ENCODE data around the gene PLCB1. TPM values are rescaled to one million over a fixed set of nuclear protein-coding genes. Genes with fewer than 3 reads are reported as not detected.
A peak's percentile ranks its signal among the peaks of the same experiment; 100 is the strongest.

Gene PLCB1
- total RNA-seq, 1 experiment from 2014 or later, result 14.9 TPM

GRCh38 chr20:8248051-8248450 lies 116.0 kb downstream of the PLCB1 start:
- DNase-seq (ENCODE audit: low read depth, low spot score), result no peak
- in situ Hi-C loops (cut with HindIII; ENCODE audit: low pct_unique_long_range_greater_than_20kb, low sequenced_read_pairs), result no loop called here

GRCh38 chr20:8249634-8250033 lies 117.6 kb downstream of the PLCB1 start:
- in situ Hi-C loops (cut with HindIII; ENCODE audit: low pct_unique_long_range_greater_than_20kb, low sequenced_read_pairs), result no loop called here
- DNase-seq (ENCODE audit: low read depth, low spot score), result no peak

GRCh38 chr20:8250539-8251200 lies 118.6 kb downstream of the PLCB1 start:
- no peak for DNase-seq (ENCODE audit: low read depth, low spot score)
- in situ Hi-C loops (cut with HindIII; ENCODE audit: low pct_unique_long_range_greater_than_20kb, low sequenced_read_pairs), result no loop called here

- DNase-seq (ENCODE audit: low read depth, low spot score), result no peak
- in situ Hi-C loops (cut with HindIII; ENCODE audit: low pct_unique_long_range_greater_than_20kb, low sequenced_read_pairs), result no loop called here
Observed at GRCh38 chr20:8251201-8251575, 119.1 kb downstream of the PLCB1 start.

GRCh38 chr20:8254911-8255582 lies 123.0 kb downstream of the PLCB1 start:
- in situ Hi-C loops (cut with HindIII; ENCODE audit: low pct_unique_long_range_greater_than_20kb, low sequenced_read_pairs), result no loop called here
- no peak for DNase-seq (ENCODE audit: low read depth, low spot score)

- in situ Hi-C loops (cut with HindIII; ENCODE audit: low pct_unique_long_range_greater_than_20kb, low sequenced_read_pairs), result no loop called here
- DNase-seq (ENCODE audit: low read depth, low spot score), result peak; percentile 7
Observed at GRCh38 chr20:8255945-8256632, 124.0 kb downstream of the PLCB1 start.

GRCh38 chr20:8260837-8261251 lies 128.8 kb downstream of the PLCB1 start:
- no peak for DNase-seq (ENCODE audit: low read depth, low spot score)
- in situ Hi-C loops (cut with HindIII; ENCODE audit: low pct_unique_long_range_greater_than_20kb, low sequenced_read_pairs), result no loop called here

GRCh38 chr20:8262721-8263120 lies 130.7 kb downstream of the PLCB1 start:
- DNase-seq (ENCODE audit: low read depth, low spot score), result no peak
- in situ Hi-C loops (cut with HindIII; ENCODE audit: low pct_unique_long_range_greater_than_20kb, low sequenced_read_pairs), result no loop called here

GRCh38 chr20:8265588-8265987 lies 133.5 kb downstream of the PLCB1 start:
- no peak for DNase-seq (ENCODE audit: low read depth, low spot score)
- in situ Hi-C loops (cut with HindIII; ENCODE audit: low pct_unique_long_range_greater_than_20kb, low sequenced_read_pairs), result no loop called here

- DNase-seq (ENCODE audit: low read depth, low spot score), result no peak
- in situ Hi-C loops (cut with HindIII; ENCODE audit: low pct_unique_long_range_greater_than_20kb, low sequenced_read_pairs), result no loop called here
Observed at GRCh38 chr20:8267009-8267408, 134.9 kb downstream of the PLCB1 start.

- DNase-seq (ENCODE audit: low read depth, low spot score), result no peak
- in situ Hi-C loops (cut with HindIII; ENCODE audit: low pct_unique_long_range_greater_than_20kb, low sequenced_read_pairs), result no loop called here
Observed at GRCh38 chr20:8271727-8272126, 139.7 kb downstream of the PLCB1 start.

- no peak for DNase-seq (ENCODE audit: low read depth, low spot score)
- in situ Hi-C loops (cut with HindIII; ENCODE audit: low pct_unique_long_range_greater_than_20kb, low sequenced_read_pairs), result no loop called here
Observed at GRCh38 chr20:8272766-8273165, 140.7 kb downstream of the PLCB1 start.

GRCh38 chr20:8284902-8285301 lies 152.8 kb downstream of the PLCB1 start:
- in situ Hi-C loops (cut with HindIII; ENCODE audit: low pct_unique_long_range_greater_than_20kb, low sequenced_read_pairs), result no loop called here
- no peak for DNase-seq (ENCODE audit: low read depth, low spot score)

GRCh38 chr20:8287340-8287739 lies 155.3 kb downstream of the PLCB1 start:
- no peak for DNase-seq (ENCODE audit: low read depth, low spot score)
- in situ Hi-C loops (cut with HindIII; ENCODE audit: low pct_unique_long_range_greater_than_20kb, low sequenced_read_pairs), result no loop called here

GRCh38 chr20:8291200-8291599 lies 159.1 kb downstream of the PLCB1 start:
- DNase-seq (ENCODE audit: low read depth, low spot score), result no peak
- in situ Hi-C loops (cut with HindIII; ENCODE audit: low pct_unique_long_range_greater_than_20kb, low sequenced_read_pairs), result no loop called here

GRCh38 chr20:8291873-8292272 lies 159.8 kb downstream of the PLCB1 start:
- DNase-seq (ENCODE audit: low read depth, low spot score), result no peak
- in situ Hi-C loops (cut with HindIII; ENCODE audit: low pct_unique_long_range_greater_than_20kb, low sequenced_read_pairs), result no loop called here

GRCh38 chr20:8292793-8293192 lies 160.7 kb downstream of the PLCB1 start:
- DNase-seq (ENCODE audit: low read depth, low spot score), result no peak
- in situ Hi-C loops (cut with HindIII; ENCODE audit: low pct_unique_long_range_greater_than_20kb, low sequenced_read_pairs), result no loop called here

GRCh38 chr20:8293750-8294149 lies 161.7 kb downstream of the PLCB1 start:
- in situ Hi-C loops (cut with HindIII; ENCODE audit: low pct_unique_long_range_greater_than_20kb, low sequenced_read_pairs), result no loop called here
- peak; percentile 87 for DNase-seq (ENCODE audit: low read depth, low spot score)

GRCh38 chr20:8296536-8296935 lies 164.5 kb downstream of the PLCB1 start:
- no peak for DNase-seq (ENCODE audit: low read depth, low spot score)
- in situ Hi-C loops (cut with HindIII; ENCODE audit: low pct_unique_long_range_greater_than_20kb, low sequenced_read_pairs), result no loop called here
